Uterus (tissue), 4 donors: ENCODE results near the gene CDC7. TPM values are rescaled to one million over a fixed set of nuclear protein-coding genes. Genes with fewer than 3 reads are reported as not detected.

Experiments used
- DNase-seq, 2 donors: peaks; one replicate each; pipeline ENCODE4 v3.0.0-alpha.2; 2019 to 2020
- H3K27ac ChIP-seq, 2 donors: fragments of 200-600 bp; sonication (generic); 1 replicate in 1 of 2; 2 replicates in 1 of 2; pipeline ENCODE4 v1.5.1; 2016 to 2018
- H3K27me3 ChIP-seq, 2 donors: fragments of 200-600 bp; sonication (generic); one replicate each; pipeline ENCODE4 v1.5.1; 2018 to 2019; ENCODE audit warnings: control low read depth in 1 of 2
- H3K36me3 ChIP-seq, 2 donors: fragments of 200-600 bp; sonication (generic); one replicate each; pipeline ENCODE4 v1.5.1; 2019; ENCODE audit warnings: control low read depth in 1 of 2
- H3K4me1 ChIP-seq, 2 donors: fragments of 200-600 bp; sonication (generic); one replicate each; pipeline ENCODE4 v1.5.1; 2018 to 2019; ENCODE audit warnings: control low read depth in 1 of 2
- H3K4me3 ChIP-seq, 2 donors: fragments of 200-600 bp; sonication (generic); 1 replicate in 1 of 2; 2 replicates in 1 of 2; pipeline ENCODE4 v1.5.1; 2018 to 2019; ENCODE audit warnings: mild to moderate bottlenecking in 1 of 2
- H3K9me3 ChIP-seq, 2 donors: fragments of 200-600 bp; sonication (generic); one replicate each; pipeline ENCODE4 v1.5.1; 2019; ENCODE audit warnings: control low read depth in 1 of 2
- POLR2A ChIP-seq, 2 donors: fragments of 450-650 bp; IDR thresholded peaks; one replicate each; pipeline ENCODE4 v1.6.1; 2016; ENCODE audit warnings: antibody characterized with exemption in 2 of 2, mild to moderate bottlenecking in 1 of 2, moderate library complexity in 1 of 2
- intact Hi-C: fragments of 100-400 bp; cut with DNase I; formaldehyde crosslinking; loops from one replicate; pipeline ENCODE4 v1.15.1; 2023; ENCODE audit warnings: low total_unique reads
- total RNA-seq, 4 donors: library from RNA; depleted of rRNA in 3 of 4; stranded (reverse); fragments of >200 nt in 3 of 4; gene quantifications; one replicate each; pipeline versions ENCODE4 v1.1.0 to v1.2.4, GENCODE V29; 2014 to 2023
- TF ChIP-seq, protein P1 (sequence below), 4 experiments: fragments of 200-600 bp in 2 of 4; fragments of 450-650 bp in 2 of 4; sonication (generic) in 2 of 4; IDR thresholded peaks; one replicate each; pipeline ENCODE4 v1.5.1; 2016 to 2019; ENCODE audit warnings: antibody characterized with exemption in 4 of 4, mild to moderate bottlenecking in 2 of 4, moderate library complexity in 1 of 4
- donor health status: DM: yes; HTN: yes; CAD: no.

Gene CDC7
- total RNA-seq, 4 donors from 2014 or later, result 0.59 to 33.5 (median 2.7) TPM

DNA sequence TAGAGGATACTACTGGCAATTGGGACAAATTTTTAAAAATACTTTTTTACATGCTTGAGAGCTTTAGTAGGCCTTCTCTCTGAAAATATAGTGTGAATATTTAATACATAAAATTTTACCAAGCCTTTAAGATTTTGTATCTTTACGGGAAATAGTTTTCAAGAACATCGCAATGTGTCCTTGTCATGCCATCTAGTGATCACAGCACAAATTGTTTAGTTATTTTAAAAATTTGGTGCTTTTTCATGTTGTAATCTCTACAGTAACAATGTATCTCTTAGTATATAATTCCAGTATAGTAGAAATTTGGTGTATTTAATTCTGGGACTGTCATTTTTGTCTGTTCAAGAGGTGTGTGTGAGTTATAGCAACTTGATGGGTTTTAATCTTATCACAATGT is 6.7 kb downstream of the CDC7 start:
- intact Hi-C loops, result loop anchor here (10.0 kb wide), 1 partner anchor 223 kb away; no protein-coding TSS in a partner anchor
- Histone ChIP-seq H3K27ac (no peak overlapping the region), H3K9me3 (no peaks in the 10 kb centered on the region), H3K4me3 (no peak overlapping the region), H3K27me3 (no peaks in the 10 kb centered on the region), H3K36me3 (no peaks in the 10 kb centered on the region), H3K4me1 (no peaks in the 10 kb centered on the region)
- DNase-seq, result no peak
- TF ChIP-seq, protein P1, sequence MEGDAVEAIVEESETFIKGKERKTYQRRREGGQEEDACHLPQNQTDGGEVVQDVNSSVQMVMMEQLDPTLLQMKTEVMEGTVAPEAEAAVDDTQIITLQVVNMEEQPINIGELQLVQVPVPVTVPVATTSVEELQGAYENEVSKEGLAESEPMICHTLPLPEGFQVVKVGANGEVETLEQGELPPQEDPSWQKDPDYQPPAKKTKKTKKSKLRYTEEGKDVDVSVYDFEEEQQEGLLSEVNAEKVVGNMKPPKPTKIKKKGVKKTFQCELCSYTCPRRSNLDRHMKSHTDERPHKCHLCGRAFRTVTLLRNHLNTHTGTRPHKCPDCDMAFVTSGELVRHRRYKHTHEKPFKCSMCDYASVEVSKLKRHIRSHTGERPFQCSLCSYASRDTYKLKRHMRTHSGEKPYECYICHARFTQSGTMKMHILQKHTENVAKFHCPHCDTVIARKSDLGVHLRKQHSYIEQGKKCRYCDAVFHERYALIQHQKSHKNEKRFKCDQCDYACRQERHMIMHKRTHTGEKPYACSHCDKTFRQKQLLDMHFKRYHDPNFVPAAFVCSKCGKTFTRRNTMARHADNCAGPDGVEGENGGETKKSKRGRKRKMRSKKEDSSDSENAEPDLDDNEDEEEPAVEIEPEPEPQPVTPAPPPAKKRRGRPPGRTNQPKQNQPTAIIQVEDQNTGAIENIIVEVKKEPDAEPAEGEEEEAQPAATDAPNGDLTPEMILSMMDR (IDR thresholded peaks at IDR 0.05), result no peak
- no peak for TF ChIP-seq POLR2A (IDR thresholded peaks at IDR 0.05)

DNA sequence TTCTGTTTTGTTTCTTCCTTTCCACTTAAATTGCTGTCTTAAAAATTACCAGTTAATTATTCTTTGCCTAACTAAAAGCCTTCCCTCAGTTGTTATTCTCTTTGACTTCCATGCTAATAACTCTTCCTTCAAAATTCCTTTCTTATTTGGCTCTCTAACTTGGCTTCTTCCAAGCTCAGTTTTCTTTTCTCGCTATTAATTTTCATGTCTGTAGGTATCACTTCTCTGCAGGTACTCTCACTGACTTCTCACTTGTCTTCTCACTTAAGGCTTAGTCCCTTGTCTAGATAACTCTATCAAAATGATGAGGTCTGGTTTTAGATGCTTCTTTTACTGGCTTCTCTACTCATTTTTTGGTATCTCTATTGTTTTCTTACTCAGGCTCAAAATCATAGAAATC is 10.1 kb downstream of the CDC7 start:
- Histone ChIP-seq H3K27me3 (no peaks in the 10 kb centered on the region), H3K36me3 (no peaks in the 10 kb centered on the region), H3K4me1 (no peaks in the 10 kb centered on the region), H3K9me3 (no peaks in the 10 kb centered on the region), H3K27ac (no peak overlapping the region), H3K4me3 (no peak overlapping the region)
- TF ChIP-seq, protein P1 (IDR thresholded peaks at IDR 0.05), result no peak
- no peak for TF ChIP-seq POLR2A (IDR thresholded peaks at IDR 0.05)
- intact Hi-C loops, result loop anchor here (5.0 kb wide), 1 partner anchor 417 kb away; no protein-coding TSS in a partner anchor
- DNase-seq, result no peak

DNA sequence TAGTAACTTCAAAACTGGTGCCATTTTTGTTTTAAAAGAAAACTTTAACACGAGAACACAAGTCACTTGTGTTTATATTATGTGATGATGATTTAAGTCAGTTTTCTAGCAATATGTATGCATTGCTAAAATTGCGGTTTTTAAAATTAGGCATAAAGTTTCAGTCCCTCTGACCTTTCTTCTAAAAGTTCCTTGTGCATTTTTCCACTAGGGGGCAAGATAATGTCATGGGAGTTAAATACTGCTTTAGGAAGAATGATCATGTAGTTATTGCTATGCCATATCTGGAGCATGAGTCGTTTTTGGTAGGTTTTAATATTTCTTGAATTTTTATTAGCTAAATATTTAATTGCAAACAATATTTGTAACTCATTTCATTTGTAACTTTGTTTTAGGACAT is 10.7 kb downstream of the CDC7 start:
- no peak for DNase-seq
- Histone ChIP-seq H3K27ac (no peak overlapping the region), H3K4me3 (no peak overlapping the region), H3K27me3 (no peaks in the 10 kb centered on the region), H3K9me3 (no peaks in the 10 kb centered on the region), H3K36me3 (no peaks in the 10 kb centered on the region), H3K4me1 (no peaks in the 10 kb centered on the region)
- intact Hi-C loops, result loop anchor here (5.0 kb wide), 1 partner anchor 416 kb away; no protein-coding TSS in a partner anchor
- TF ChIP-seq POLR2A (IDR thresholded peaks at IDR 0.05), result no peak
- TF ChIP-seq, protein P1 (IDR thresholded peaks at IDR 0.05), result peak; percentile 56 to 79 (median 73)

DNA sequence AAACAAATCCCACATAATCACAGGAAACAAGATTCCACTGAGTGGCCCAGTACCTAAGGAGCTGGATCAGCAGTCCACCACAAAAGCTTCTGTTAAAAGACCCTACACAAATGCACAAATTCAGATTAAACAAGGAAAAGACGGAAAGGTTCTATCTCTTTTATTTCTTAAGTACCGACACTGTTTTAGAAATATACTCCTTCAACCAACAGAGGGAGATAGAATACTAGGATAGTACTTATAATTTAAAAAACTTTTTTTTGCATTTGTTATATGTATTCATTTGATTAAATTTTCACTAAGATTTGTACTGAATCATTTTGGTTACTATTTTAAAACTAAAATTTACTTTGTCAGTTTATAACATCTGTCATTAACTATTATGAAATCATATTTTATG is 12.5 kb downstream of the CDC7 start:
- no peaks in the 10 kb centered on the region for H3K27me3 ChIP-seq
- no peak for DNase-seq
- H3K27ac ChIP-seq, result no peak overlapping the region
- H3K4me1 ChIP-seq, result no peaks in the 10 kb centered on the region
- H3K4me3 ChIP-seq, result no peak overlapping the region
- no peaks in the 10 kb centered on the region for H3K36me3 ChIP-seq
- TF ChIP-seq POLR2A (IDR thresholded peaks at IDR 0.05), result no peak
- TF ChIP-seq, protein P1 (IDR thresholded peaks at IDR 0.05), result peak; percentile 51 to 67 (median 56)
- H3K9me3 ChIP-seq, result no peaks in the 10 kb centered on the region
- intact Hi-C loops, result loop anchor here (5.0 kb wide), 1 partner anchor 414 kb away; no protein-coding TSS in a partner anchor

DNA sequence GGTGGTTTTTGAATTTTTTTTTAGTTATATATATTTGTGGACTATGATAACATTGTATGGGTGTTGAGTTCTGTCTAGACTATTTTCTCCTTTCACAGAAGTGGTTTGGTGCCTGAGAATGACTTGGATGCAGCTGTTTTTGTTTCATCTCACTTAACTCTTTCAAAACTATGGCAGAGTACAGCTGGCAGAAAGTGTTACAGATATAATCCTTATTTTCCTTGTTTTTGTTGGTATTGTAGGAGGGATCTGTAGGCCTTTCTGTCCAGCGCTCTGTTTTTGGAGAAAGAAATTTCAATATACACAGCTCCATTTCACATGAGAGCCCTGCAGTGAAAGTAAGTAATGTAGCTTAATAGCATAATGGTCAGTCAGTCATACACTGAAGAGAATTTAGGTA is 13.1 kb downstream of the CDC7 start:
- no peak for DNase-seq
- H3K36me3 ChIP-seq, result no peaks in the 10 kb centered on the region
- H3K4me1 ChIP-seq, result no peaks in the 10 kb centered on the region
- H3K9me3 ChIP-seq, result no peaks in the 10 kb centered on the region
- H3K27ac ChIP-seq, result no peak overlapping the region
- H3K27me3 ChIP-seq, result no peaks in the 10 kb centered on the region
- TF ChIP-seq, protein P1 (IDR thresholded peaks at IDR 0.05), result no peak
- no peak for TF ChIP-seq POLR2A (IDR thresholded peaks at IDR 0.05)
- intact Hi-C loops, result loop anchor here (5.0 kb wide), 1 partner anchor 414 kb away; no protein-coding TSS in a partner anchor
- H3K4me3 ChIP-seq, result no peak overlapping the region
